HG03565 (cell line): ENCODE data around the gene NSUN2.
"Not testable (repeated sequence)": the region's sequence is repeated elsewhere in the genome, so short reads cannot be mapped to it uniquely, and the experiment has no call there.

ENCODE experiments used
- ATAC-seq: cut with Tn5 transposase; IDR thresholded peaks from one replicate; pipeline ENCODE4 v1.9.1; 2021; ENCODE audit warnings: mild to moderate bottlenecking, moderate library complexity; ENCODE audit not compliant: unreplicated experiment

The NSUN2 gene

DNA sequence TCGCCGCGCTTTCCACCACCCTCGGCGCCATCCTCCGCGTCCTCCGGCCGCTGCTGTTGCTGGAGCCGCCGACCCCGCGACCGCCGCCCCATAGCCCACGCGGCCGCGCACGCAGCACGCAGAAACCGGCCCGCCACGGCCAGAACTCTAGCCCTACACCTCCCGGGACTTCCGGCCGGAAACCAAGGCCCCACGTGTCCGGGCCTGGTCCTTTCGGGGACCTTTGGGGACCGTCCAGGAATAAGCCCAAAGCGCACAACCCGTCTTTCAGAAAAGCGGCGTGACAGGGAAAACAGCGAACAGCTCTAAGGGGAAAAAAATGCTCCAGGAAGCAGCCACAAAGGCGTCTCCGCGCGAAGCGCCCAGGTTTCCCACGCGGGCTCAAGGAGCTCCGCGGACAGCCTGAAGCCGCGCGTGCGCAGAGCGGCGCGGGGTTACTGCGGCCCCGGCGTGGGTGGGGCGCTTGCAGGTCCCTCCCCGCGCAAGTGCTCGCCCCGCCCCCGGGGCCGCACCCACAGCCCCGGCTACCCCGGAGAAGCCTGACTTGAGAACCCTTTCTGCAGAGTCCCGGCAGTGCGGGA, at the start of gene NSUN2, which contains the start of gene SRD5A1:
TSS of gene NSUN2 (minus strand) at position 157 of the 581 bp plus-strand sequence. CDS start at position 92, 65 bp downstream.
TSS of gene SRD5A1 (plus strand) at position 553 of the 581 bp plus-strand sequence. CDS start 137 bp downstream, outside the sequence.
- ATAC-seq = peak; percentile 77

DNA sequence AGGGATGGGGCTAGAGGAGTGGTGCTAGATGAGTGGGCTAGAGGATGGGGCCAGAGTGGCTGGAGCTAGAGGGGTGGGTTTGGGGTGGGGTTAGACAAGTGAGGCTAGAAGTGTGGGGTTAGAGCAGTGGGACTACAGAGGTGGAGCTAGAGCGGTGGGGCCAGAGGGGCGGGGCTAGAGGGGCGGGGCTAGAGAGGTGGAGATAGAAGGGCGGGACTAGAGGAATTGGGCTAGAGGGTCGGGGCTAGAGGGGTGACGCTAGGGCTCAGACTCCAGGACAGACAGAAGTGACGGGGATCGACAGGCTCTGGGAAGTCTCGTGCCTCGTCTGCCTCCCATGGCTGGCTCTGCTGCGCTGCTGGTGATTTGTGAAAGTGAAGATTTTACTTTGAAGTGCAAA, 49.4 kb upstream of the NSUN2 start:
- ATAC-seq = no peak

DNA sequence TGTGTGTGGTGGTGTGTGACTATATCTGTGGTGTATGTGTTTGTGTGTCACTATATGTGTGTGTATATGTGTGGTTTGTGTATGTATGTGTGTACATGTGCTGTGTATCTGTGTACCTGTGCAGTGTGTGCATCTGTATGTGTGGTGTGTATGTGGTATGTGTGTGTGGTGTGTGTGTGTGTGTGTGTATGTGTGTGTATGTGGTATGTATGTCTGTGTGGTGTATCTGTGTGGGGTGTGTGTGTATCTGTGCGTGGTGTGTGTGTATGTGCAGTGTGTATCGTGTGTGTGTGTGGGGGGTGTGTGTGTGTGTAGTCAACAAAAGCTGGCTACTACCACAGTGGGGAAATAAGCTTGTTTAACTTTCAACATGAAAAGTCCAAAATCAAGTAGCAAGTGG, 48.8 kb upstream of the NSUN2 start:
- no peak for ATAC-seq

DNA sequence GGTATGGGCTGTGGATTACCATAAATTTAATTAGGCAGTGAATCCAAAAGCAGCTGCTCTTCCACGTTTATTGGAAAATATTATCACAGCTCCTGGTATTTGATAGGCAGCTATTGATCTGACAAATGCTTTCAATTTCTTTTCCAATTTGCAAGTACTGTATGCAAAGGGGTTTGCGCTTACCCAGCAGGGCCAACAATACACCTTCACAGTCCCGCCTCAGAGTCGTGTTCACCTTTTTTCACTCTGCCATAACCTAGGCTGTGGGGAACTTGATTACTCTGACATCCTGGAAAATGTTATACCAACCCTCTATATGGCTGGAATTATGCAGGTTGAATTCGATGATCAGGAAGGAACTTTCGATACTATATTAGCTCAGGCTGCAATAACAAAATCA, 48.1 kb upstream of the NSUN2 start:
- no peak for ATAC-seq

DNA sequence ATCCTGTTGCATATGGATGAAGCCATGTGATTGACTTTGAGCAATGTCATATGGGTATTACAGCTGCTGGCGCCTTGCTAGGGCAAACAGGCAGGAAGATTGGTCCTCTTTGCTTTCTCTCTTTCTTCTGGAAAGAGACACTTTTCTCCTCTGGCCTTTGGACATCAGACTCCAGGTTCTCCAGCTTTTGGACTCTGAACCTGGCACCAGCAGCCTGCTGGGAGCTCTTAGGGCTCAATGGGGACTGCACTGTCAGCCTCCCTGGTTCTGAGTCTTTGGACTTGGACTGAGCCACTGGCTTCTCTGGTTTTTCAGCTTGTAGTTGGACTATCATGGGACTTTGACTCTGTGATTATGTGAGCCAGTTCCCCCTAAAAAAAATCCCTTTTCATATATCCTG, 45.5 kb upstream of the NSUN2 start:
- ATAC-seq = no peak

DNA sequence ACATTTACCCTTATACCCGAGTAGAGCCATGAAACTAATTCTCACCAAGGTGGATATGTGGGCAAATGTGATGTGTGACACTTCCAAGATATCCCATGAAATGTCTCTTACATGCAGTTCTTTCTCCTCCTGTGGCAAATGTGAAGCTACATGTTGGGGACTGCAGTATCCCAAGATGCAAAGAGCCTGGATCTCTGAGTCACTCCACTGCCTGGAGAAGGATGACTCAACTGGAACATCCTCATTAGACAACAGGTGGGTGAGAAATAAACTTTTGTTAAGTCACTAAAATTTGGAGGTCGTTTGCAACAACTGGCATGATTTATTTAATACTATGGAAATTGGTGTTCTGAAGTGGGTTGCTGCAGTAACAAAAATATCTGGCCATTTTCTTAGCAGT, 43.9 kb upstream of the NSUN2 start:
- ATAC-seq = no peak

DNA sequence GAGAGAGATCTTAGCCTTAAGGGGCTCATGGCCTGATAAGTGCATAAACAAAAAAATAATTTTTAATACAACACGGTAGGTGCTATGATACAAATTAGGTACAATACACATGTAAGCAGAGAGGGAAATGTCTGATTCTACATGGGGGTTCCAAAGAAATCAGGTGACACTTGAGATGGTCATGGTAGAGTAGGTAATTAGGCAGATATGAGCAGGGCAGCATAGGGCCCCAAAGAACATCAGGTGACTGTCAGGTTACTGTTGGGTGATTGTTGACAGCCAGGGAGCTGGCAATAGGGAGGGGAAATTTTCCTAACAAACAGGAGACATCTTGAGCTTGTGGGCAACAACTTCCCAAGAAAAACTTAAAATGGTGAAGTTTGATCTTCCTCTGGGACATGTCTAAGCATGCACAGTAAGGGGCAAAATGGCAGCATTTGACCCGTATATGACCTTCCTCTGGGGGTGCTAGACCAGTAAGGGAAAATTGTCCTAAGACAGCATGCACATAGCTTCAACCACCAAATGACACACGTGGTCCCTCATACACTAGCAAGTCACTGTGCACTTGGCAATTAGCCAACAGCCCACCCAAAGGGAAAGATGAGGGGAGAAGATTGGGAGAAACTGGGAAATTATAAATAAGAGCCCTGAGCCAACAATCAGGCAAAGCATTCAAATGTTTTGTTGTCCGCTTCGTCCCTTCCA, 43.1 kb upstream of the NSUN2 start:
- no peak for ATAC-seq

DNA sequence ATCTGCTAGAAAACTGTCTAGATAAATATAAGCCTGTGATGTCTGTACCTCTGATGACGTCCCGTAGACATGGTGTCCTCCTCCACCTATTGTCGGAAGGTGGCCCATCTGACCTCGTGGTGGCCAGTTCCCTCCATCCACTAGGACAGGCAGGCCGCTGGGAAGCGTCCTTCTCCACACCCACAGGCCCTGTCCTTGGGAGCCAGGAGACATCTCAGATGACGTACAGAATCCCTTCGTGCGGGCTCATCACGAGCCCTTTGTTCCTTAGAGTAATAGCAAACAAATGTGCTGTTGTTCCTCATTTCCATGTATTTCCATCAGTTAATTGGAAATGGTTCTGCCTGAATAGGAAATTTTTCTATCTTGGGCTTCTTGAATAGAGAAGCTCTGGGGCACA, 42.0 kb upstream of the NSUN2 start:
- no peak for ATAC-seq

DNA sequence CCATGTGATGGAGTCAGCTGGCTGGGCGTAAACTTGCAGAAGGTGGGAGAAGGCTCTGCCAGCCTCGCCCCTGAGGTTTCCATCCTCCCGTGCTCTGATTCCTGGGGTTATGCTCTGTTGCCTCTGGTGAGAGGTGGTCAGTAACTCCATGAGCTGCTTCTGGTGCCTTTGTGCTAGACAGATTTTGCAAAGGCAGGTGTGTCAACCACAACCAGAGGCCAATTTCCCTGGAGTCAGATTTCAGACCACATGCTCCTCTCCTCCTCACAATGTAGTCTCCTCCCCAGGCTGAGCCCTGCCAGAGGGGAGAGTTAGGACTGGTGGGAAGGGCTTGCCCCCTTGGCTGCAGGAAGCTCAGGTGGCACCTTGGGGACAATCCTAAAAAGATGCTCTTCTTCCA, 41.6 kb upstream of the NSUN2 start:
- no peak for ATAC-seq

DNA sequence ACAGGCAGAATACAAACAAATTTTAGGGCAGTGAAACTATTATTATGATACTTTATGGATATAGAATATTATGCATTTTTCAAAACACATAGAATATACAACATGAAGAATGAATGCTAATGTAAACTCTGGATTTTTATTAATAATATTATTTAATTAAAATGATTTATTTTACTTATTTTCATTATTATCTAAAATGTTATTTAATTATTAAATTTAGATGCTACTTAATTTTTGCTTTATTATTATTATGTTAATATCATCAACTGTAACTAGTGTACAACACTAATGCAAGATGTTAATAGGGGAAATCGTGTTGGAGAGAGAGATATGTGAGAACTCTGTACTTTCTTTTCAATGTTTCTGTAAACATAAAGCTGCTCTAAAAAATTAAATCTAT, 41.1 kb upstream of the NSUN2 start:
- ATAC-seq = no peak

DNA sequence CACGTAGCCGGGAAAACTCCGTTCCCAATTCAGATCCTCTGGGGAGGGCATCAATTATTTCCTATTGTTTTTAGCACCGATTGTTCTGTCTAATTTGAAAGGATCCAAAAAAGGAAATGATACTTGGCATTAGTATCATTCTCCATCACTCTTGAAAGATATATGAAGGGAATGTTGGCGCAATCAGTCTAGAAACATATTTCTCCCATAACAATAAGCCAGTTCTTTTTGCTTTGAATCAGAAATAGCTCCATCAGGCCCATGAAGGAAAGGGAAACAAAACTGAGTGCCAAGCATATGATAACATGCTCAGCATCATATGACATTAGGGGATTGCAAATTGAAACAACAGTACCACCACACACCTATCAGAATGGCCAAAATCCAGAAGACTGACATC, 40.2 kb upstream of the NSUN2 start:
- ATAC-seq = no peak

DNA sequence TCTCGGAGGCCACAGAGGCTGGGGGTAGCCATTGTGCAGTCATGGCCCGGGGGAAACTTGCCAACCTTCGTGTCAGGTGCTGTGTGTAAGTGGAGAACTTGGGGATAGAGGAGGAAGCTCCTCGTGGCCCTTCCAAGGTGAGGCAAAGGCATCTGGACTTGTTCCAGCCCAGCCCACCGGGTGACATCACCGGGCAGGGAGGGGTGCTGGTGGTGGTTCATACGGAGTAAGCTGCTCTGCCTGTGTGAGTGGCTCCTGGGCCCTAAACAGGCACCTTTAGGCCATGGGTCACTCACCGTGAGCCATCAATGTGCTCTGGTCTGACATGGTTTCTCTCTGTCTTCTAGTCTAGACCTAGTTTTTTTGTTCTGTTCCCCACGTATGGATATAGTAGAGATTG, 35.9 kb upstream of the NSUN2 start:
- ATAC-seq = not testable (repeated sequence)

DNA sequence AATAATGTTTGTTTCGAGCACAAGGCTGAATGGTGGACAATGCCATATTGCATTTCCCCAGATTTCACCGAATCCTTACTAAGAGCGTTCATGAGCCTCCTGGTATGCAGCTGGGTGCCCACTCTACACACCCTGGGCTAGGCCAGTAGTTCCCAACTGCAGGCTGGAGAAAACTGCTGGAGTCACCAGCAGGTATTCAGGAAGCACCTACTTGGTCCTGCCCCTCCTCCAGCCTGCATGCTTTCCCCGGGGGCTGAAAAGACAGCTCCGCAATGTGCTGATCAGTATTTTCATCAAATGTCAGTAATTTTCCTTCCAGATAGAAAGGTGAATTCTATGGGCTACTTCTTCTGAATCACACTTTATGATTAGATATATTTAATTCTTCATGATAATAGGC, 34.8 kb upstream of the NSUN2 start:
- no peak for ATAC-seq

DNA sequence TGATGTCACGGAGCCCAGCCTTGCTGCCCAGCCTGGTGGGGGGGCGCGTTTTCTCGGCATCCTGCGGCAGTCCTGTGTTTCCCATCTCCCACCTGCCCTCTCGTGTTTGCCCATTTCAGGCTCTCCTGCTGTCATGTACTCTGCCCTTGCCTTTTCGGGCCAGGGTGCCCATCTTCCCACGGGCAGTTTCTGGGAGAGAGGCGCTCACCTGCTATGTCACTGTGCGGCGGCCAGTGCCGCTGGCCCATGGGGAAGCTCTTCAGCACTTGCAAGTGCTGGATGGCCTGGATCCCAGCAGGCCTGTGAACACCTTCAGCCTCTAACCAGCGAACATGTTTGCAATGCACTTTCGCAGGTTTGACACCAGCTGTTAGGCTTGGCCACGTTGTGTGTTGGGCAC, 33.9 kb upstream of the NSUN2 start:
- no peak for ATAC-seq

DNA sequence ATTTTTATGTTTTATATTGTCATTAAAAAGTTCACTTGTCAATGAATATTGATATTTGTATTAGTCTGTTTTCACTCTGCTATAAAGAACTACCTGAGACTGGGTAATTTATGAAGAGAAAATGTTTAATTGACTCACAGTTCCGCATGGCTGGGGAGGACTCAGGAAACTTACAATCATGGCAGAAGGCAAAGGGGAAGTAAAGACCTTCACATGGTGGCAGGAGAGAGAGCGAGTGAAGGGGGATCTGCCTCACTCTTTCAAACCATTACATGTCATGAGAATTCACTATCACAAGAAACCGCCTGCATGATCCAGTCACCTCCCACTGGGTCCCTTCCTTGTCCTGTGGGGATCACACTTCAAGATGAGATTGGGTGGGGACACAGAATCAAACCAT, 27.8 kb upstream of the NSUN2 start:
- ATAC-seq = peak; percentile 27

DNA sequence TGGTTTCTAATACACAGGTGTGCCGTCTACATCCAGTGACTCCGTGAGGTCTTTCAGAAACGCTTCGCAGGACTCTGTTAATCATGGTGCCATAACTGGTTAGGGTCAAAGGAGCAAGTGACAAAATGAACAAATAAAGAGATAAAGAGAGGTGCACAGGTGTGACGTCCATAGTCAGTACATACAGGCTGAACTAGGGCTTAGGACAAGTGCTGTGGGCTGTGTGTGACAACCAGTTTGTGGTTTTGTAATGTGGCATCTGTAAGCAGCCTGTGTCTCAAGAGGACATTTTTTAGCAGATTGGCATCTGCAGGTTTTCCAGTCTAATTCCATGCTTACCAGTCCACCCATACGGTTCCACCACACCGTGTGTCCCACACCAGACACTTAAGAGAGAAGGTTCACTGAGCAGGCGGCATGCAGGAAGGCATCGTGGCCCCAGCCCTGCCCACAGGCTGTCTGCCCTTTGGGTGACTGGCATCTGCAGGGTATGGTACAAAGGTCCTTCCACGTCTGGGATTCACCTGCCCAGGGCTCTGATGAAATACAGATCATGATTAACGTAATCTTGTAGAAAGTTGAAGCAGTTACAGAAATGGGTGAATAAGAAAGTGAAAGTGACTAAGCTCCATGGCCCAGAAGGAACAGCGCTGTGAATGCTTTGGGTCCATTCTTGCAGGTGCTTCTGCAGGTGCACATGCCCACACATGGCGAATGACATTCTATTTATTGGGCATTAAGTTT, 27.3 kb upstream of the NSUN2 start:
- peak; percentile 79 for ATAC-seq

DNA sequence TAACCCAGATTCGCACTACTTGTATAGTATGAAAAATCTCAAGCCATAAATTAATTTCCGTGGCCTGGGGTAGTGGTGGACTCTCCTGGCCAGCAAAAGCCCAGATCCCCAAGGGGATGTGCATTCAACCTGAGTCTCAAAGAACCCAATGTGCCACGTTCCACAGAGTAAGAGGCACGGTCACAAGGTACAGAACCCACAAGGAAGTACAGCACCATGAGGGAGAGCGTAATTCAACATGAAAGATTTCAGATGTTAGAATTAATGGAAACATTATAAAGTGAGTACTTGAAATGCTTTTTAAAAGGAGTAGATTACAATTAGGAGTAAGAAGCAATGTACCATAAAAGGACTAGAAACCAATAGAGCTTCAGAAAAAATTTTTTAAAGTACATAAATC, 23.8 kb upstream of the NSUN2 start:
- no peak for ATAC-seq

DNA sequence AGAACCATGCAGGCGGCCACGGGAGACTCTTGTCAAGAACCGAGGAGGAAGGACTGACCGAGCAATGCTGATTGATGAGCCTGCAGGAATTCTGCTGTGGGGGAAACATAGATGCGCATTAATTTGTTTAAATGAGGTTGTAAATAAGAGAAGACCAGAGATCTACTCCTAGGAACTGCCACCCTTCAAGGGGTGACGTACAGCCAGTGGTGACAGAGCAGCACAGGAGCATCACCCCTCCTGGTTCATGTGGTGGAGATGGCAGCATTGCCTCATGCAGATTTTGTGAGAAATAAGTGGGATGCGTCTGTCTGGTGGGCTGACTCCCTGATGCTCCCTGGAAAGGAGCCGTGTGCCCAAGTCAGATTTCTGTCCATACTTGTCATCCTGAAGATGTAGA, 22.6 kb upstream of the NSUN2 start:
- ATAC-seq = no peak

DNA sequence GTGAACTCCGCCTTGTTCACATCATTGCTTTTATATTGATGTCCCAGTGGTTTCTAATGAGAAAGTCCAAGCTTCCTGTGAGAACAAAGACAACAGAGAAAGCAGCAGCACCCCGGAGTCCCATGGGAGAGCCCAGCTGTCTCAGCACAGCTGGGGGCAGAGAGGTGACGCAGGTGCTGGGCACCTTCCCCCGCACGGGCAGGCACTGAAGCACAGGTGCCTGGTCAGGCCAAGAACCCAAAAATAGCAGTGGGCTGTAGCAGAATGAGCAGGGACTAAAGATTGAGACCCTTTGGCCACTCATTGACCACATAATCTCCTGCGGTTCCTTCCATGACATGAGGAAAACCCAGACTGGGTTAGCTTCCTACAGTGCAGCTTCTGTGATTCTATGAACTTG, 19.2 kb upstream of the NSUN2 start:
- ATAC-seq = peak; percentile 79

DNA sequence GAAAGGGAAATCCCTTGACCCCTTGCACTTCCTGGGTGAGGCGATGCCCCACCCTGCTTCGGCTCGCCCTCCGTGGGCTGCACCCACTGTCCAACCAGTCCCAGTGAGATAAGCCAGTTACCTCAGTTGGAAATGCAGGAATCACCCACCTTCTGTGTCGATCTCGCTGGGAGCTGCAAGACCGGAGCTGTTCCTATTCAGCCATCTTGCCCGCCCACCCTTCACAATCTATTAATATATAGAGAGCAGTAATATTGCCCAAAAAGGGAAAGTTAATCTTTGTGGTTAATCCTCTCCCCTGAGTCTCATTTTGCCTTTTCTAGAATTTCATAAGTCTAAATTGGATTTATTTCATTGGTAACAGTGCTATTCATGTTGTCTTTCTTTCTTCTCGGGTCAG, 16.8 kb upstream of the NSUN2 start:
- no peak for ATAC-seq

DNA sequence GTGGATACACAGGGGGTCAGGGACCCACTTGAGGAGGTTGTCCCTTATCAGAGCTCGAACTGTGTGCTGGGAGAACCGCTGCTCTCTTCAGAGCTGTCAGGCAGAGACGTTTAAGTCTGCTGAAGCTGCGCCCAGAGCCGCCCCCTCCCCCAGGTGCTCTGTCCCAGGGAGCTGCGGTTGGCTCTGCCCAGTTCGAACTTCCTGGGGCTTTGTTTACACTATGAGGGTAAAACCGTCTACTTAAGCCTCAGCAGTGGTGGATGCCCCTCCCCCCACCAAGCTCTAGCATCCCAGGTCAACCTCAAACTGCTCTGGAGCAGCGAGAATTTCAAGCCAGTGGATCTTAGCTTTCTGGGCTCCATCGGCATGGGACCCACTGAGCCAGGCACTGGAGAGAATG, 16.3 kb upstream of the NSUN2 start:
- no peak for ATAC-seq
